NCI-H128 (cell line): ENCODE data around the gene ZNF804A.
"Not testable (repeated sequence)": the region's sequence is repeated elsewhere in the genome, so short reads cannot be mapped to it uniquely, and the experiment has no call there.

Source experiments
- DNase-seq: peaks from one replicate; lab custom pipeline; 2025; ENCODE audit not compliant: unreplicated experiment; lab: John Stamatoyannopoulos, UW

Gene ZNF804A

DNA sequence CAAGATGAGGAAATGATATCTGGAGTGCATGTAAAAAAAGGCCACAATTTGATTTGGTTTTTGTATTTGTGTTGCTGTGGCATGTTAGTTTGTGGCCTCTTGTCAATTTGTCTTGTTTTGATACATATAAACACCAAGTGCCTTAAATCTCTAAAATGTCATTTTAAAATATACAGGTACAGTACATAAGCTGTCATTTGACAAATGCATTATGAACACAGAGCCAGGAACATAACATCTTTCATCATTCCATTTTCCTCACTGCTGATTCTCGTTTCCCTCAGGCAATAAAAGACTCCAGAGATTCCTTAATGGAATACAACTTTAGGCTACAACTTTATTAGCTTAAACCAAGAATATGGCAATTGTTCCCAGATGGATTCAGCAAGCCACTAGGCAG, 217.5 kb downstream of the ZNF804A start:
- DNase-seq = no peak

- no peak for DNase-seq
These were observed 226.3 kb downstream of the ZNF804A start for GRCh38 chr2:184824597-184824996.

DNA sequence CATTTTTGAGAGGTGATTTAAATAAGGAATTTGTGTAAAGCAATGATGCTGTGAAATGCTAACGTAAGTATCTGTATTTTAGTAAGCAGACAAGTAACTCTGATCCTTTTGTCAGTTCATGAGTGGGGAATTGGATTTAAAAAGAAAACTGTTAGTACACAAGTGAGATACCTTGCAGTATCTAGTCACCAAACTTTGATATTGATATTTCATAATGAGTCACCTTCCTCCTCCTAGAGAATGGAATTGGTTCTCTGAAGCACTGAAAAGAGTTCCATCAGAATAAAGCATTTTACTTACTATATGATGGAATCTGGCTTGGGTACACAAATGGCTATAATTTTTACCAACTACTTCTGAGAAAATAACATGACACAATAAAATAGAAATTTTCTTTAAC, 232.2 kb downstream of the ZNF804A start:
- no peak for DNase-seq

DNA sequence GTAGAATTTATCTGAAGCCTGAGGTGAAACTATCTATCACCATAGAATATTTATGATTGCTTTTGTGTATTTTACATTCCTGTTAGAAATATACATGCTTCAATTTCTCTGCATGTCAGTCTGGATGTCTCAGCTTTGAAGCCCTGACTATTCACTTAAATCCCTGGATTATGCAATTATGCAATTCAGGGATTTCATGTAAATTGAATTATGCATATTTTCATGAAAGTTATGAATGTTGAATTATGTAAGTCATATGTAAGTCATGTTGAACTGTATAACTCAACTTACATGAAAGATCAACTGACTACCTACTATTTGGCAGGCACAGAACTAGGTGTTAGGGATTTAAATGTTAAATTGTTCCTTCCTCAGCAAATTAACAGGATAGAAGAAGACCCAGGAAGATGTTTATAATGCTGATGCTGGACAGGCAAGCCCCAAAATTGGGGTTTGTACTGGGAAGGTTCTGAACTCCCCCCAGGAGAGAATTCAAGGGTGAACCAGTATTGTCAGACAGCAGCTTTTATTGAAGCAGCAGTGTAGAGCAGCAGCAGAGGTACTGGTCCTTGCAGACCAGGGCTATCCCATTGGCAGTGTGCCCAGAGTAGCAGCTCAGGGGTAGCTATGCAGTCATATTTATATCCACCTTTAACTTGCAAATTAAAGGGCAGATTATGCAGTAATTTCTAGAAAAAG, 236.5 kb downstream of the ZNF804A start:
- no peak for DNase-seq

DNA sequence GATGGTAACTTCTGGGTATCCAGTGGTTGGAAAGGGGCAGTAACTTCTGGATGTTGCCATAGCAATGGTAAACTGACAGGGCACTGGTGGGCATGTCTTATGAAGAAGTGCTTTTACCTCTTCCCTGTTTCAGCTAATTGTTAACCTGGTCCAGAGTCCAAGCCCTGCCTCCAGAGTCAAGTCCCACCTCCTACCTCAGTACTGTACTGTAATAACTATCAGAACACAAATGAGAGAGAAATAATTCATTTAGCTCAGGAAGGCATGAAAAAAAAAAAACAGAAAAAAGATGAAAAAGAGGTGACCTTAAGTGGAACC, 237.0 kb downstream of the ZNF804A start:
- DNase-seq = no peak

DNA sequence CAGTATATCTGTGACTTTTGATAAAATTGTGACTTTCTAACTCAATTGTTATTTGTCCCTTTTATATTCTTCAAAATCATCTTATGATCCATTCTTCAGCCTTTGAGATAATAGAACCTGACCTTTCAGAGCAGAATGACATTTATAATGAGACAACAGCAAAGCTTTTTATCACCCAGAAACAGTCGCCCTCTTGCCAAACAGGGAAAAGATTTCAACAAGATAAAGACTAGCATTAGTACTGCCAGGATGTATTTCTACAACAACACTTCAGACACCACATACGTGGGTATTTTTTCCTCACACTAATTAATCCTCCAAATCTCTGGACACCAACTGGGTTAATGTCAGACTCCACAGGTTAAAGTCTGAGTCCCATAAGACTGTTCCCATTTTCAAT, 249.0 kb downstream of the ZNF804A start:
- no peak for DNase-seq

DNA sequence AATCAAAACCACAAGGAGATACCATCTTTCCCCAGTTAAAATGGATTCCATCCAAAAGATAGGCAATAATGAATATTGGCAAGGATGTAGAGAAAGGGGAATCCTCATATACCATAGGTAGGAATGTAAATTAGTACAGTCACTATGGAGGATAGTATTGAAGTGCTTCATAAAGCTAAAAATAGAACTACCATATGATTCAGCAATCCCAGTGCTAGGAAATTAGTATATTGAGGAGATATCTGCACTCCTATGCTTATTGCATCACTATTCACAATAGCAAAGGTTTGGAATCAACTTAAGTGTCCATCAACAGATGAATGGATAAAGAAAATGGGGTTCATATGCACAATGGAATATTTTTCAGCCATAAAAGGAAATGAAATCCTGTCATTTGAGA, 251.2 kb downstream of the ZNF804A start:
- no peak for DNase-seq

DNA sequence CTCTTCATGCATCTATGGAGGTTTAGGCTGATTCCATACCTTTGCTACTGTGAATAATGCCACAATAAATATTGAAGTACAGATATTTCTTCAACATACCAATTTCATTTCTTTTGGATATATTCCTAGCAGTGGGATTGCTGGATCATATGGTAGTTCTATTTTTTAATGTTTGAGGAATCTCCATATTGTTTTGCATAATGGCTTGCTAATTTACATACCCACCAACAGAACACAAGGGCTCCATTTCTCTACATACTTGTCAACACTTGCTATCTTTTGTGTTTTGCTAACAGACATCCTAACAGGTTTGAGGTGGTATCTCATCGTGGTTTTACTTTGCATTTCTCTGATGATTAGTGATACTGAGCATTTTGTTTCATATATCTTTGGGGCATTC, 253.2 kb downstream of the ZNF804A start:
- no peak for DNase-seq

- DNase-seq = no peak
These were observed 260.9 kb downstream of the ZNF804A start for GRCh38 chr2:184859187-184859586.

DNA sequence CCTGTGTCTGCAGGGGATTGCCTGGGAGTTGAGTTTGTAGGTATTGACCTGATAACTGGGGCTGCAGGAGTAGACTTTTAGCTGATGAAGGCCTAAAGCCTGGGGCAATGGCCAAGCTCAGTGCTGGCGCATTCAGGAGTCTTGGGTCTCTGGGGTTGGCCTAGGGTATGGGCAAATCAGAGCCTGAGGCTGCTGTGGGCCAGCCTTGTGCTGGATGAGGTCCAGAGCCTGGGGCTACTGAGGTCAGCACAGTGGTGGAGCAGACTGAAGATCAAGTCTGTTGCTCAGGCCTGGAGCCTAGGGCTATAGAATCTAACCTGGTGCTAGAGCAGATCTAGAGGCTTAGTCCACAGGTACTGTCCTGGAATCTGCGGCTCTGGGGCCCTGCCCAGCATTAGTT, 262.4 kb downstream of the ZNF804A start:
- no peak for DNase-seq

GRCh38 chr2:184875212-184875611, 276.9 kb downstream of the ZNF804A start:
- no peak for DNase-seq

DNA sequence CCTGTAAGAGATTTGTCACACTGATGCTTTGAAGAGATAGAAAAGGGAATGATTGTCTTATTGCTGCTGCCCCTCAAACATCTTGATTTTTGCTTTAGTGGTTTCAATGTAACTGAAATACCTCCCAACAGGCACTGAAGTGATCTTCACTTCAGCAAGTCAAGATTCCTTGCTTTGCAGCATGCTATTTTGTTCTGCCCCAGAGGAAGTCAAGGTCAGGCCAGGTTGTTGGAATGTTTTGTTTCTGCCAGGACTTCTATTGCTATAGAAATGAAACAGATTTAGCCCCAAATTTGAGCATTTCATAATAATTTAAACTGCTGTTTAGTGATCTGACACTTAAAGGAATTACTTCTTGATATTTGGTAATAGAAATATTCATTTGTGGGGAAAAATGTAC, 277.6 kb downstream of the ZNF804A start:
- no peak for DNase-seq

- DNase-seq = no peak
These were observed 279.6 kb downstream of the ZNF804A start for GRCh38 chr2:184877909-184878308.

DNA sequence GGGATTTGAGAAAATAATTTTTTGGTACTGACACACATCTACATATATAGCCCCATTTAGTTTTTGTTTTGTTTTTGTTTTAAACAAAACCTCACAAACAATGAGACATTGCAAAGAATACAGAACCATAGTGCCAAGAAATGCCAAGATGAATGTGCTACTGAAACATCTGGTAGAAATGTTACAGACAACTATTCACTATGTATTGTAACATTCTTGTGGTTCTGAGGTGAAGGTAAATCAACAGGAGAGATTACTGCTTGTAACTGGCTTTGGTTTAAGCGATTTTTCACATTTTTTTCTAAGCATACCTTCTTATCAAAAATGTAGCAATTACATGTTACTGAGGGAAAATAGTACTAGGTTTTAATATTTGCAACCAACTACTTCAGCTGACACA, 281.3 kb downstream of the ZNF804A start:
- no peak for DNase-seq

DNA sequence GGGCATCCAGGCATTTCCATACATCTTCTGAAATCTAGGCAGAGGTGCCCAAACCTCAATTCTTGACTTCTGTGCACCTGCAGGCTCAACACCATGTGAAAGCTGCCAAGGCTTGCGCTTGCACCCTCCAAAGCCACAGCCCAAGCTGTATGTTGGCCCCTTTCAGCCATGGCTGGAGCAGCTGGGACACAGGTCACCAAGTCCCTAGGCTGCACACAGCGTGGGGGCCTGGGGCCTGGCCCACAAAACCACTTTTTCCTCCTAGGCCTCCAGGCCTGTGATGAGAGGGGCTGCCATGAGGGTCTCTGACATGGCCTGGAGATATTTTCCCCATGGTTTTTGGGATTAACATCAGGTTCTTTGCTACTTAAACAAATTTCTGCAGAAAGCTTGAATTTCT, 288.3 kb downstream of the ZNF804A start:
- not testable (repeated sequence) for DNase-seq

GRCh38 chr2:184890311-184890710, 292.0 kb downstream of the ZNF804A start:
- no peak for DNase-seq

DNA sequence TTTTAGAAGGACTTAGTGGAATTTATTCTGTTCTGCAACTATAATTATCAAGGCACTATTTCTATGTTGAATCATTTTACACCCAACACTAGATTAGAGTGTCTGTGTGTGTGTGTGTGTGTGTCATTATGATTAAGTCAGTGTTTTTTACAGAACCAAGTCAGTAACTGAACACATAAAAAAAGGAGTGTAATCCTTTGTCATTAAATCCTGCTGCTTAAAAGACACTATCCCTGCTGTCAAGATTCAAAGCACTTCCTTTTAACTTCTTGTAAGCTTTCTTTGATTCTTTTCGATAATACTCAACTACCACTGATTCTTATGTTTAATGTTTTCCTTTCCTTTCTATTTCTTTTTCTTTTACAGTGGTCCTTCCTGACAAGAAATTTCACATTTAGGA, 306.7 kb downstream of the ZNF804A start:
- no peak for DNase-seq

DNA sequence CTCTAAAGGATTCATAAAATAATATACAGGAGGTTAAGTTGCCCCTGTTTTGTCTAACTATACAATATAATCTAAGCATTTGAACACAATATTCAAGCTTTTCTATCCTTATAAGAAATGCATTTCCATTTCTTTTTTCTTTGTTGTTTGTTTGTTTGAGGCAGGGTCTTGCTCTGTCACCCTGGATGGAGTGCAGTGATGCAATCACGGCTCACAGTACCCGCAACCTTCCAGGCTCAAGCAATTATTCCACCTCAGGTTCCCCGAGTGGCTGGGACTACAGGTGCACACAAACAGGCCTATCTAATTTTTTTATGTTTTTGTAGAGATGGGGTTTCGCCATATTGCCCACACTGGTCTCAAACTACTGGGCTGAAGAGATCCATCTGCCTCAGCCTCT, 307.8 kb downstream of the ZNF804A start:
- DNase-seq = no peak

DNA sequence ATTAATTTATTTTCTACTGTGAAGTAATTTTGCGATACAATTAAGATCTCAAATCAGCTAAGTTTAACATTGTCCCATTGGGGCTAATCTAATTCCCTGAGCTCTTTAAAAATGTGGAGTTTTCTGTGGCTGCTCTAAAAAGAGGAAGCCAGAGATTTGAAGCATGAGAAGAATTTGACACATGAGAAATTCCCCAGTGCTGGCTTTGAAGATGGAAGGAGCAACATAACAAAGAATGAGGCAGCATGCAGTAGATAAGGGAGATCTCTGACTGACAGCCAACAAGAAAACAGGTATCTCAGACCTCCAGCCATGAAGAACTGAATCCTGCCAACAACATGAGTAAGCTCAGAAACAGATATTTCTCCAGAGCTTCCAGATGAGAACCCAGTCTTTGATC, 308.4 kb downstream of the ZNF804A start:
- no peak for DNase-seq

DNA sequence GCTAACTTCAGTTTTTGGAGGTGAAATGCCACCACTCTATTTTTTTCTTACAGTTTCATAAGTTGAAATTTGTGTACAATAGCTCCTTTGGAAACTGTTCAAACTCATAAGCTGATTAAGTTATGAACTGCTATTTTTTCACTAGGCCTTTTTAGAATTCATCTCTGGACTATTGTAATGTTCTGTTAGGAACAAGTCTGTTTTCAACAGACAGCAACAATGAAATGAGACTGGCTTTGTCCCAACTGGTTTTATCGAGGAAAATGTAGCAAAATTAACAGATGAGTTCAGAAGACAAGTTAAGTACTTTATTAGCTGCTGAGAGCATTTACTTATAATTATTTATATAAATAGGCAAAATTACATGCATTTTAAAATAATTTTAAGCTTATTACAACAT, 310.6 kb downstream of the ZNF804A start:
- no peak for DNase-seq

- DNase-seq = no peak
These were observed 322.2 kb downstream of the ZNF804A start for GRCh38 chr2:184920451-184920965.

GRCh38 chr2:184921676-184922075, 323.3 kb downstream of the ZNF804A start:
- DNase-seq = no peak

DNA sequence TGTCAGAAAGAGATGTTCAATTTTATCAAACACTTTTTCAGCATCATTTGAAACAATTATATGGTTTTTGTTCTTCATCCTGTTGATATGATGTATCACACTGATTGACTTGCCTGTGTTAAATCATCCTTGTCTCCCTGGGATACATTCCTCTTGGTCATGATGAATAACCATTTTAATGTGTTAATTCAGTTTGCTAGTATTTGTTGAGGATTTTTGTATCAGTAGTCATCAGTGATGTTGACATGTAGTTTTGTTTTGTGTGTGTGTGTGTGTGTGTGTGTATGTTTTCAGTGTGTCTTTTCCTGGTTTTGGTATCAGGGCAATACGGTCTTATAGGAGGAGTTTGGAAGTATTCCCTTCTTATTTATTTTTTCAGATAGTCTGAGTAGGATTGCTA, 325.4 kb downstream of the ZNF804A start:
- no peak for DNase-seq
